SKM-1 (cell line): ENCODE data around the gene TSTD2.
A peak's percentile ranks its signal among the peaks of the same experiment; 100 is the strongest.

Experiments
- DNase-seq: peaks from one replicate; lab custom pipeline; 2025; ENCODE audit not compliant: unreplicated experiment; lab: John Stamatoyannopoulos, UW

Gene TSTD2

GRCh38 chr9:97632985-97633858, at the start of gene TSTD2, which contains the start of gene NCBP1:
TSTD2 (minus strand) TSS chr9:97633368; CDS start chr9:97627562, 5,806 bp downstream.
NCBP1 (plus strand) TSS chr9:97633821; CDS start chr9:97633882, 61 bp downstream.
- peak; percentile 77 for DNase-seq

- DNase-seq = no peak
Observed at GRCh38 chr9:97682242-97682641, 49.1 kb upstream of the TSTD2 start.

- no peak for DNase-seq
Observed at GRCh38 chr9:97675655-97676054, 42.5 kb upstream of the TSTD2 start.

GRCh38 chr9:97673922-97674321, 40.8 kb upstream of the TSTD2 start:
- DNase-seq = no peak

GRCh38 chr9:97672403-97672802, 39.2 kb upstream of the TSTD2 start:
- no peak for DNase-seq

GRCh38 chr9:97670586-97670985, 37.4 kb upstream of the TSTD2 start:
- no peak for DNase-seq

- DNase-seq = no peak
Observed at GRCh38 chr9:97668485-97668884, 35.3 kb upstream of the TSTD2 start.

GRCh38 chr9:97666907-97667686, 33.9 kb upstream of the TSTD2 start:
- DNase-seq = peak; percentile 42

GRCh38 chr9:97665742-97666141, 32.6 kb upstream of the TSTD2 start:
- no peak for DNase-seq

- no peak for DNase-seq
Observed at GRCh38 chr9:97660847-97661246, 27.7 kb upstream of the TSTD2 start.

GRCh38 chr9:97660340-97660739, 27.2 kb upstream of the TSTD2 start:
- no peak for DNase-seq

- no peak for DNase-seq
Observed at GRCh38 chr9:97659771-97660170, 26.6 kb upstream of the TSTD2 start.

- DNase-seq = no peak
Observed at GRCh38 chr9:97658707-97659106, 25.5 kb upstream of the TSTD2 start.

- DNase-seq = no peak
Observed at GRCh38 chr9:97651646-97652045, 18.5 kb upstream of the TSTD2 start.

GRCh38 chr9:97647996-97648395, 14.8 kb upstream of the TSTD2 start:
- DNase-seq = no peak

GRCh38 chr9:97645720-97646119, 12.6 kb upstream of the TSTD2 start:
- DNase-seq = no peak

- no peak for DNase-seq
Observed at GRCh38 chr9:97640325-97640724, 7.2 kb upstream of the TSTD2 start.

- DNase-seq = no peak
Observed at GRCh38 chr9:97638666-97639065, 5.5 kb upstream of the TSTD2 start.

- no peak for DNase-seq
Observed at GRCh38 chr9:97636903-97637302, 3.7 kb upstream of the TSTD2 start.

GRCh38 chr9:97635026-97635425, 1.9 kb upstream of the TSTD2 start:
- no peak for DNase-seq

GRCh38 chr9:97633859-97634490, 807 bp upstream of the TSTD2 start:
- no peak for DNase-seq
